ENCODE data around the gene GPX4. TPM values are rescaled to one million over a fixed set of nuclear protein-coding genes. Genes with fewer than 3 reads are reported as not detected.
A peak's percentile ranks its signal among the peaks of the same experiment; 100 is the strongest.

The GPX4 gene
- total and polyA plus RNA-seq, 9 of the 15 experiments (the other 6 are each of a cell fraction or from before 2014, with no cell fraction given): 61.4 to 661 (median 349) TPM

DNA sequence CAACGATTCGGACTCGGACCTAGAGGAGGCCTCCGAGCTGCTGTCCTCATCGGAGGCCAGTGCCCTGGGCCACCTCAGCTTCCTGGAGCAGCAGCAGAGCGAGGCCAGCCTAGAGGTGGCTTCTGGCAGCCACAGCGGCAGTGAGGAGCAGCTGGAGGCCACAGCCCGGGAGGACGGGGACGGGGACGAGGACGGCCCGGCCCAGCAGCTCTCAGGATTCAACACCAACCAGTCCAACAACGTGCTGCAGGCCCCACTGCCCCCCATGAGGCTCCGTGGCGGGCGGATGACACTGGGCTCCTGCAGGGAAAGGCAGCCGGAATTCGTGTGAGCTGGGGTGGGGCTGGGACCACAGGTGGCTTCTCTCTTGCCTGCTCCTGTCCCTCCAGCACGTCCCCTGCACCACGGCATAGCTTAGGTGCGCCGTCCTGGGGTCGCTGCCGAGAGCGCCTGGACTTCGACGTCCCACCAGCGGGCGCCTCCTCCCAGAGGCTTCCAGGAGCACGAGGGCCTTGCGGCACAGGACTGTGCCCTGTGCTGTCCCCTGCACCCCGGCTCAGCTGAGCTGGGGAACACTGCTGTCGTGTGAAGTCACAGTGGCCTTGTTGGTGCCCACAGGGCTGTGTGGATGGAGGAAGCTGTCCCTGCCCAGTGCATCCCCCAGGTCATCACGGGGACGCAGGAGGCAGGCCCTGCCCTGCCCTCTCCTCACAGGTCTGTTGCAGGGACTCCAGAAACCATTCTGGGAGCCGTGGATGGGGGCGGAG lies 17.9 kb upstream of the GPX4 start (continued):
- TF ChIP-seq, protein P1, sequence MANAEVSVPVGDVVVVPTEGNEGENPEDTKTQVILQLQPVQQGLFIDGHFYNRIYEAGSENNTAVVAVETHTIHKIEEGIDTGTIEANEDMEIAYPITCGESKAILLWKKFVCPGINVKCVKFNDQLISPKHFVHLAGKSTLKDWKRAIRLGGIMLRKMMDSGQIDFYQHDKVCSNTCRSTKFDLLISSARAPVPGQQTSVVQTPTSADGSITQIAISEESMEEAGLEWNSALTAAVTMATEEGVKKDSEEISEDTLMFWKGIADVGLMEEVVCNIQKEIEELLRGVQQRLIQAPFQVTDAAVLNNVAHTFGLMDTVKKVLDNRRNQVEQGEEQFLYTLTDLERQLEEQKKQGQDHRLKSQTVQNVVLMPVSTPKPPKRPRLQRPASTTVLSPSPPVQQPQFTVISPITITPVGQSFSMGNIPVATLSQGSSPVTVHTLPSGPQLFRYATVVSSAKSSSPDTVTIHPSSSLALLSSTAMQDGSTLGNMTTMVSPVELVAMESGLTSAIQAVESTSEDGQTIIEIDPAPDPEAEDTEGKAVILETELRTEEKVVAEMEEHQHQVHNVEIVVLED (CRISPR knock-in tag; IDR thresholded peaks at IDR 0.05): no peak
- TF ChIP-seq, protein P2, sequence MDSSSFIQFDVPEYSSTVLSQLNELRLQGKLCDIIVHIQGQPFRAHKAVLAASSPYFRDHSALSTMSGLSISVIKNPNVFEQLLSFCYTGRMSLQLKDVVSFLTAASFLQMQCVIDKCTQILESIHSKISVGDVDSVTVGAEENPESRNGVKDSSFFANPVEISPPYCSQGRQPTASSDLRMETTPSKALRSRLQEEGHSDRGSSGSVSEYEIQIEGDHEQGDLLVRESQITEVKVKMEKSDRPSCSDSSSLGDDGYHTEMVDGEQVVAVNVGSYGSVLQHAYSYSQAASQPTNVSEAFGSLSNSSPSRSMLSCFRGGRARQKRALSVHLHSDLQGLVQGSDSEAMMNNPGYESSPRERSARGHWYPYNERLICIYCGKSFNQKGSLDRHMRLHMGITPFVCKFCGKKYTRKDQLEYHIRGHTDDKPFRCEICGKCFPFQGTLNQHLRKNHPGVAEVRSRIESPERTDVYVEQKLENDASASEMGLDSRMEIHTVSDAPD (CRISPR knock-in tag; IDR thresholded peaks at IDR 0.05): no peak
- TF ChIP-seq RBM17 (IDR thresholded peaks at IDR 0.05; ENCODE audit: borderline replicate concordance, low read depth, low read length) (no peak), PTTG1 (tag; IDR thresholded peaks at IDR 0.05; ENCODE audit: low read depth) (no peak), POLR2AphosphoS2 (IDR thresholded peaks at IDR 0.05; ENCODE audit: low read length) (peak; percentile 86; the same call in 1 of the 2 replicates), MCM5 (IDR thresholded peaks at IDR 0.05; ENCODE audit: low read depth) (no peak), MYNN (IDR thresholded peaks at IDR 0.05) (peak; percentile 70), MYNN (CRISPR knock-in tag; IDR thresholded peaks at IDR 0.05) (no peak), KLF13 (tag; IDR thresholded peaks at IDR 0.05; ENCODE audit: borderline replicate concordance, low read depth) (no peak), NFYB (IDR thresholded peaks at IDR 0.05; ENCODE audit: extremely low read depth, insufficient read length) (no peak), ELF4 (CRISPR knock-in tag; IDR thresholded peaks at IDR 0.05) (no peak), MAFG (tag; conservative IDR thresholded peaks at IDR 0.05) (no peak), PTBP1 (IDR thresholded peaks at IDR 0.05; ENCODE audit: low read depth, low read length) (0 out of 2 replicates have a peak, but pooled peaks have one; percentile 59), SRF (CRISPR knock-in tag; IDR thresholded peaks at IDR 0.05) (no peak), PURB (CRISPR knock-in tag; IDR thresholded peaks at IDR 0.05; ENCODE audit: low read depth) (no peak), CBX3 (IDR thresholded peaks at IDR 0.05; ENCODE audit: borderline replicate concordance in 1 of 2, low read length in 2 of 2) (no peak), FIP1L1 (IDR thresholded peaks at IDR 0.05; ENCODE audit: low read depth, low read length, poor library complexity, severe bottlenecking) (peak; percentile 85), POLR3A (IDR thresholded peaks at IDR 0.05; ENCODE audit: borderline replicate concordance, extremely low read depth, insufficient read depth, insufficient read length) (no peak), TARDBP (IDR thresholded peaks at IDR 0.05) (no peak), PREB (CRISPR knock-in tag; IDR thresholded peaks at IDR 0.05) (no peak), NUFIP1 (IDR thresholded peaks at IDR 0.05; ENCODE audit: partially characterized antibody) (no peak), ZHX1 (conservative IDR thresholded peaks at IDR 0.05; ENCODE audit: low read length) (no peak), POLR2A (conservative IDR thresholded peaks at IDR 0.05) (peak; percentile 56)
